Right lung (tissue), 5 donors: ENCODE measurements around the gene DHRS2. TPM values are rescaled to one million over a fixed set of nuclear protein-coding genes. Genes with fewer than 3 reads are reported as not detected.

Experiments
- DNase-seq, 2 donors: peaks; one replicate each; pipeline ENCODE4 v3.0.0-alpha.2; 2013
- polyA plus RNA-seq, 5 donors: library from polyadenylated mRNA; unstranded; fragments of 120-200 nt; gene quantifications; one replicate each; pipeline versions ENCODE4 v1.2.1 to v1.2.3, GENCODE V29; 2013; ENCODE audit warnings: inconsistent platforms in 1 of 5, low replicate concordance in 1 of 5; ENCODE audit not compliant: insufficient read length in 5 of 5, insufficient read depth in 1 of 5

DHRS2 gene
- polyA plus RNA-seq, 5 donors, result 0.21 to 0.47 (median 0.37) TPM

GRCh38 chr14:23612354-23612732 is 23.8 kb upstream of the DHRS2 start:
- no peak for DNase-seq

- no peak for DNase-seq
These were observed 23.4 kb upstream of the DHRS2 start for GRCh38 chr14:23612802-23613201.

- DNase-seq, result no peak
These were observed 22.7 kb upstream of the DHRS2 start for GRCh38 chr14:23613242-23614070.

- no peak for DNase-seq
These were observed 21.8 kb upstream of the DHRS2 start for GRCh38 chr14:23614395-23614828.

- DNase-seq, result no peak
These were observed 20.3 kb upstream of the DHRS2 start for GRCh38 chr14:23615856-23616255.

- no peak for DNase-seq
These were observed 18.6 kb upstream of the DHRS2 start for GRCh38 chr14:23617539-23617938.

GRCh38 chr14:23618415-23618988 is 17.7 kb upstream of the DHRS2 start:
- DNase-seq, result no peak

- DNase-seq, result no peak
These were observed 15.9 kb upstream of the DHRS2 start for GRCh38 chr14:23620177-23620702.

- DNase-seq, result no peak
These were observed 14.8 kb upstream of the DHRS2 start for GRCh38 chr14:23621204-23621931.

GRCh38 chr14:23621932-23622730 is 14.0 kb upstream of the DHRS2 start:
- no peak for DNase-seq

- no peak for DNase-seq
These were observed 13.2 kb upstream of the DHRS2 start for GRCh38 chr14:23622990-23623389.

GRCh38 chr14:23623962-23624361 is 12.2 kb upstream of the DHRS2 start:
- no peak for DNase-seq

- no peak for DNase-seq
These were observed 11.2 kb upstream of the DHRS2 start for GRCh38 chr14:23624830-23625404.

GRCh38 chr14:23626946-23627345 is 9.2 kb upstream of the DHRS2 start:
- DNase-seq, result no peak

- DNase-seq, result no peak
These were observed 8.2 kb upstream of the DHRS2 start for GRCh38 chr14:23627961-23628360.

GRCh38 chr14:23629204-23629603 is 7.0 kb upstream of the DHRS2 start:
- DNase-seq, result no peak

GRCh38 chr14:23629832-23630396 is 6.2 kb upstream of the DHRS2 start:
- DNase-seq, result no peak

GRCh38 chr14:23630687-23631086 is 5.5 kb upstream of the DHRS2 start:
- DNase-seq, result no peak

- no peak for DNase-seq
These were observed 4.9 kb upstream of the DHRS2 start for GRCh38 chr14:23631234-23631633.

- peak; percentile 80 to 85 for DNase-seq
These were observed 4.3 kb upstream of the DHRS2 start for GRCh38 chr14:23631702-23632460.
